ENCODE measurements around the gene KIAA1549.
"Not testable (repeated sequence)": the region's sequence is repeated elsewhere in the genome, so short reads cannot be mapped to it uniquely, and the experiment has no call there.

Gene KIAA1549

GRCh38 chr7:138798836-138799235 lies 182.4 kb downstream of the KIAA1549 start:
- no peak for DNase-seq

- no peak for DNase-seq
Measured at GRCh38 chr7:138797715-138798320, 183.4 kb downstream of the KIAA1549 start, which contains the start of the genes ATP6V0A4 and TMEM213. Gene ATP6V0A4 (minus strand): TSS chr7:138798196. CDS start chr7:138771247, 26,949 bp downstream. Gene TMEM213 (plus strand): TSS chr7:138797994. CDS start chr7:138798105, 111 bp downstream.

DNA sequence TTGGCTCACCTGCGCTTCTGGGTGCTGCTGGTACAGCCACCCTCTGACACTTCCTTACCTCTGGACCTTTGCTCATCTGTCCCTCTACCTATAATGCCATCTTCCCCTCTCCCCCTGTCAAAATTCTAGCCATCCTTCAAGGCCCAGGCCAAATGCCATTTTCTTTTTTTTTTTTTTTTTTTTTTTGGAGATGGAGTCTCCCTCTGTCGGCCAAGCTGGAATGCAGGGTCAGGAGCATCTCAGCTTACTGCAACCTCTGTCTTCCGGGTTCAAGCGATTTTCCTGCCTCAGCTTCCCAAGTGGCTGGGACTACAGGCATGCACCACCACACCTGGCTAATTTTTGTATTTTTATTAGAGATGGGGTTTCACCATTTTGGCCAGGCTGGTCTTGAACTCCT lies 184.1 kb downstream of the KIAA1549 start:
- DNase-seq = not testable (repeated sequence)

- DNase-seq = no peak
Measured at GRCh38 chr7:138796038-138796615, 185.1 kb downstream of the KIAA1549 start.

- DNase-seq = no peak
Measured at GRCh38 chr7:138785587-138786437, 195.4 kb downstream of the KIAA1549 start.

DNA sequence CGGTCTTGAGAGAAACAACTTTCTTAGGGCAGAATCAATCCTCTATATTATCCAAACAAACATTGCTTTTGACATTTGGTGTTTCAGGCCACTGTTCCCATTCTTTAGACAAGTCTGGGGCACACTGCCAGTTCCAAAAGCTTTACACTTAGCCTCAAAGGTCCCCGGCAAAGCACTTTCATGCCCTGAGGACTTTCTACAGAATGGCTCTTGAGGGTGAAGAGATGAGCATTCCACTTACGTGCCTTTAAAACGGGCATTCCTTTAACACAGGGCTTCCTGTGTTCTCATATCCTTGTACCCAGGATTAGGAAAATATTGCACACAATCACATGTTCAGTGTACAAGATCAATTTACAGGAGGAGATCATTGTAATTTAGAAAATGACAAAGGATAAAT lies 196.5 kb downstream of the KIAA1549 start:
- DNase-seq = no peak
